HG02884 (cell line): ENCODE data around the gene HSPA1L.

Experiments used
- ATAC-seq: cut with Tn5 transposase; IDR thresholded peaks from one replicate; pipeline ENCODE4 v1.9.1; 2021; ENCODE audit warnings: mild to moderate bottlenecking, moderate library complexity; ENCODE audit not compliant: unreplicated experiment

Gene HSPA1L

GRCh38 chr6:31767096-31767645 lies 47.9 kb downstream of the HSPA1L start:
- ATAC-seq: no peak

- ATAC-seq: no peak
Observed at GRCh38 chr6:31765910-31766794, 48.9 kb downstream of the HSPA1L start.

- no peak for ATAC-seq
Observed at GRCh38 chr6:31765559-31765909, 49.5 kb downstream of the HSPA1L start.

GRCh38 chr6:31764198-31764597 lies 50.9 kb downstream of the HSPA1L start:
- no peak for ATAC-seq

- no peak for ATAC-seq
Observed at GRCh38 chr6:31763619-31763940, 51.5 kb downstream of the HSPA1L start.

GRCh38 chr6:31762878-31763618 lies 52.0 kb downstream of the HSPA1L start:
- ATAC-seq: no peak

GRCh38 chr6:31762356-31762755 lies 52.7 kb downstream of the HSPA1L start, which contains the start of gene SAPCD1:
Gene SAPCD1 (plus strand): TSS chr6:31762656. CDS start chr6:31763055, 399 bp downstream.
- no peak for ATAC-seq

GRCh38 chr6:31761343-31761742 lies 53.7 kb downstream of the HSPA1L start:
- no peak for ATAC-seq

- ATAC-seq: no peak
Observed at GRCh38 chr6:31760790-31761189, 54.3 kb downstream of the HSPA1L start.
